Glutamatergic neuron (in vitro differentiated cells): ENCODE measurements around the gene MS4A4E. TPM values are rescaled to one million over a fixed set of nuclear protein-coding genes. Genes with fewer than 3 reads are reported as not detected.

Experiments
- DNase-seq: peaks from one replicate; pipeline ENCODE4 v3.0.0; 2022
- H3K27ac Mint-ChIP-seq: one replicate; pipeline ENCODE4 v1.8.0; 2020; ENCODE audit warnings: mild to moderate bottlenecking, mixed read lengths, inconsistent platforms; ENCODE audit not compliant: unreplicated experiment
- H3K27me3 Mint-ChIP-seq: one replicate; pipeline ENCODE4 v1.8.0; 2020; ENCODE audit warnings: mild to moderate bottlenecking, moderate library complexity, mixed read lengths, inconsistent platforms; ENCODE audit not compliant: unreplicated experiment
- H3K36me3 Mint-ChIP-seq: one replicate; pipeline ENCODE4 v1.8.0; 2020; ENCODE audit warnings: mild to moderate bottlenecking, mixed read lengths, inconsistent platforms; ENCODE audit not compliant: unreplicated experiment
- H3K4me1 Mint-ChIP-seq: one replicate; pipeline ENCODE4 v1.8.0; 2020; ENCODE audit warnings: mild to moderate bottlenecking, low read depth, mixed read lengths, inconsistent platforms; ENCODE audit not compliant: unreplicated experiment
- H3K4me3 Mint-ChIP-seq: one replicate; pipeline ENCODE4 v1.8.0; 2020; ENCODE audit warnings: mild to moderate bottlenecking, mixed read lengths, inconsistent platforms; ENCODE audit not compliant: unreplicated experiment
- H3K9me3 Mint-ChIP-seq: one replicate; pipeline ENCODE4 v1.8.0; 2020; ENCODE audit warnings: mild to moderate bottlenecking, moderate library complexity, mixed read lengths, inconsistent platforms; ENCODE audit not compliant: unreplicated experiment
- CTCF ChIP-seq: fragments of 200-600 bp; sonication (generic); IDR thresholded peaks from one replicate; pipeline ENCODE4 v1.5.0; 2021; ENCODE audit not compliant: partially characterized antibody, unreplicated experiment
- total RNA-seq: library from RNA; stranded (reverse); fragmentation: NEBNext Ultra II Directional; extraction: Animal tissue kit (Norgen Biotek cat#: 25700); gene quantifications from one replicate; pipeline ENCODE4 v1.2.1, GENCODE V29; 2021; ENCODE audit not compliant: unreplicated experiment

MS4A4E gene
- total RNA-seq, 1 donor from 2014 or later: not detected

GRCh38 chr11:60168306-60168705 is 74.6 kb downstream of the MS4A4E start:
- Mint-ChIP-seq H3K4me3 (no peak overlapping the region), H3K27me3 (no peaks in the 10 kb centered on the region), H3K4me1 (no peaks in the 10 kb centered on the region), H3K27ac (no peak overlapping the region), H3K9me3 (peaks cover 5% of the 10 kb centered on the region), H3K36me3 (no peaks in the 10 kb centered on the region)
- no peak for TF ChIP-seq CTCF
- no peak for DNase-seq

- no peak for TF ChIP-seq CTCF
- H3K27me3 Mint-ChIP-seq: no peaks in the 10 kb centered on the region
- no peaks in the 10 kb centered on the region for H3K4me1 Mint-ChIP-seq
- no peak overlapping the region for H3K4me3 Mint-ChIP-seq
- no peak for DNase-seq
- H3K27ac Mint-ChIP-seq: no peak overlapping the region
- no peaks in the 10 kb centered on the region for H3K36me3 Mint-ChIP-seq
- H3K9me3 Mint-ChIP-seq: peaks cover 5% of the 10 kb centered on the region
These were observed 77.0 kb downstream of the MS4A4E start for GRCh38 chr11:60165951-60166350.

- Mint-ChIP-seq H3K4me3 (no peak overlapping the region), H3K9me3 (peaks cover 5% of the 10 kb centered on the region), H3K27me3 (no peaks in the 10 kb centered on the region), H3K27ac (no peak overlapping the region), H3K36me3 (no peaks in the 10 kb centered on the region), H3K4me1 (no peaks in the 10 kb centered on the region)
- DNase-seq: no peak
- no peak for TF ChIP-seq CTCF
These were observed 77.4 kb downstream of the MS4A4E start for GRCh38 chr11:60165538-60165937.

- no peaks in the 10 kb centered on the region for H3K36me3 Mint-ChIP-seq
These were observed 78.3 kb downstream of the MS4A4E start for GRCh38 chr11:60164550-60165075.

GRCh38 chr11:60161766-60162165 is 81.2 kb downstream of the MS4A4E start:
- H3K27ac Mint-ChIP-seq: no peak overlapping the region
- H3K9me3 Mint-ChIP-seq: no peaks in the 10 kb centered on the region
- H3K36me3 Mint-ChIP-seq: no peaks in the 10 kb centered on the region
- TF ChIP-seq CTCF: no peak
- no peaks in the 10 kb centered on the region for H3K27me3 Mint-ChIP-seq
- no peak overlapping the region for H3K4me3 Mint-ChIP-seq
- no peaks in the 10 kb centered on the region for H3K4me1 Mint-ChIP-seq
- DNase-seq: no peak

More at GRCh38 chr11:60164550-60165075, 78.3 kb downstream of the MS4A4E start:
- Mint-ChIP-seq H3K4me1 (no peaks in the 10 kb centered on the region), H3K9me3 (peaks cover 5% of the 10 kb centered on the region), H3K27me3 (no peaks in the 10 kb centered on the region), H3K4me3 (no peak overlapping the region), H3K27ac (no peak overlapping the region)
- TF ChIP-seq CTCF: no peak
- no peak for DNase-seq
